Left colon (tissue), 2 donors: ENCODE results near the gene CYSTM1. TPM values are rescaled to one million over a fixed set of nuclear protein-coding genes. Genes with fewer than 3 reads are reported as not detected.
"Not testable (repeated sequence)": the region's sequence is repeated elsewhere in the genome, so short reads cannot be mapped to it uniquely, and the experiment has no call there.

Experiments
- ATAC-seq: fragments of 200-7000 bp; cut with Tn5 transposase; one replicate; pipeline ENCODE4 v1.9.1; 2020; ENCODE audit warnings: mild to moderate bottlenecking, moderate library complexity
- DNase-seq, 2 donors: peaks; one replicate each; pipeline ENCODE4 v3.0.0-alpha.2; 2020
- intact Hi-C, 2 donors: fragments of 100-400 bp; cut with DNase I in 1 of 2; cut with micrococcal nuclease in 1 of 2; formaldehyde crosslinking; loops; one replicate each; pipeline versions ENCODE4 v1.11.2 to v1.14.0; 2022; cut with DNase I, micrococcal nuclease
- total RNA-seq, 2 donors: library from RNA; stranded (reverse); fragmentation: NEBNext Ultra II Directional; extraction: Animal tissue kit (Norgen Biotek cat#: 25700); gene quantifications; one replicate each; pipeline ENCODE4 v1.2.1, GENCODE V29; 2021
- donor health status: DM: no; HTN: no; CAD: no.
- donor health status: DM: yes; HTN: yes; CAD: no.

CYSTM1 gene
- total RNA-seq, 2 donors from 2014 or later = 162 to 163 TPM

GRCh38 chr5:140192715-140193430 lies 17.9 kb downstream of the CYSTM1 start:
- no peak for DNase-seq
- intact Hi-C loops = no loop called here
- ATAC-seq = no peak

DNA sequence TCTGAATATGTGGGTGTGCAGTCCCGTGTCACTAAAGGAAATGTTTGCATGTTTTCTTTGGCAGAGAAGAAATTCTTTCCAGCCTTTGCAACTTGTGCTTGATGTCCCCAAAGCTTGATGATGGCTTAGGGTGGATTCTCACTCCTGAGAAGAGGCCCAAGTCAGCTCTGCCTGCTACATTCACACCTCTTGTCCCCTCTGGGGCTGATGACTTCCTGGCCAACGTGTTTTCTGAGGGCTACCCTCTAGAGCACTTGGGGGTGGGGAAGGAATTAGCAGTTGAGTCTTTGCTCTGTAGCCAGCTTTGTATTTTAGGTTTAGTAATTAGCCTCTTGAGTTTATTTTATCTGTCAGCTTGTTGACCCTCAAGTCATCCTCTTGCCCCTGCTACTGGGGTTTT lies 19.7 kb downstream of the CYSTM1 start:
- intact Hi-C loops = no loop called here
- DNase-seq (no peak), ATAC-seq (no peak)

- ATAC-seq (peak; percentile 31), DNase-seq (no peak)
- intact Hi-C loops = no loop called here
These were observed 21.3 kb downstream of the CYSTM1 start for GRCh38 chr5:140196115-140196814.

GRCh38 chr5:140197023-140197422 lies 22.0 kb downstream of the CYSTM1 start:
- peak; percentile 36 for ATAC-seq
- intact Hi-C loops = no loop called here
- DNase-seq = no peak

- intact Hi-C loops, ATAC-seq, DNase-seq: not testable (repeated sequence)
These were observed 23.9 kb downstream of the CYSTM1 start for GRCh38 chr5:140198915-140199314.

GRCh38 chr5:140202078-140202477 lies 27.1 kb downstream of the CYSTM1 start:
- intact Hi-C loops = no loop called here
- no peak for DNase-seq
- ATAC-seq = no peak

- intact Hi-C loops = no loop called here
- ATAC-seq (no peak), DNase-seq (no peak)
These were observed 27.6 kb downstream of the CYSTM1 start for GRCh38 chr5:140202610-140203009.

DNA sequence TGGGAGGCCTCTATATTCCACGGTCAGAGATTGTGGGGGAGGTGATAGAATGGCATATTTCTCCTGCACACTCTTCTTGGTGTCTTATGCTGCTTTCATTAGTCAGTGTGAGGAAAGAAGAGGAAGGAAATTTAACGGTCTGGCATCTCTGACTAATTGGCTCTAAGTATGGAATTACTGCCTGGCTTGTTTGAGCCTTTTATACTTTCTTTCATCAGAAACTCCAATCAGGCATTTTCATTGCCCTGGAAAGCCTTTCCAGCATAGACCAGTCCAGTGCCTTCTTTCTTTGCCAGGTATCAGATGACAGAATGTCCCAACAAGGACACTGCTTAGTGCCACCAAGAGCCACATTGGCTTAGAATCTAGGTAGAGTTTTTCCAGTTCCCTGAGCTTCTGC lies 30.2 kb downstream of the CYSTM1 start:
- DNase-seq = no peak
- no peak for ATAC-seq
- intact Hi-C loops = no loop called here

- intact Hi-C loops = no loop called here
- no peak for DNase-seq
- no peak for ATAC-seq
These were observed 31.0 kb downstream of the CYSTM1 start for GRCh38 chr5:140205952-140206351.

GRCh38 chr5:140207250-140207964 lies 32.4 kb downstream of the CYSTM1 start:
- no peak for DNase-seq
- intact Hi-C loops = no loop called here
- no peak for ATAC-seq

DNA sequence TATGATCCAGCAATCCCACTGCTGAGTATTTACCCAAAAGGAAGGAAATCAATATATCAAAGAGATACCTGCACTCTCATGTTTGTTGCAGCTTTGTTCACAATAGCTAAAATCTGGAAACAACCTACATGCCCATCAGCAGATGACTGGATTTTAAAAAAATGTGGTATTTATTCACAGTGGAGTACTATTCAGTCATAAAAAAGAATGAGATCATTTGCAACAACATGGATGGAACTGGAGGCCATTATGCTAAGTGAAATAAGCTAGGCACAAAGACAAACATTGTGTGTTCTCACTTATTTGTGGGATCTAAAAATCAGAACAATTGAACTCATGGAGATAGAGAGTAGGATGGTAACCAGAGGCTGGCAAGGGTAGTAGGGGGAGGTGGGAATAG lies 33.1 kb downstream of the CYSTM1 start:
- no peak for DNase-seq
- ATAC-seq = no peak
- intact Hi-C loops = no loop called here

GRCh38 chr5:140213370-140213983 lies 38.5 kb downstream of the CYSTM1 start:
- DNase-seq = no peak
- intact Hi-C loops = no loop called here
- no peak for ATAC-seq

DNA sequence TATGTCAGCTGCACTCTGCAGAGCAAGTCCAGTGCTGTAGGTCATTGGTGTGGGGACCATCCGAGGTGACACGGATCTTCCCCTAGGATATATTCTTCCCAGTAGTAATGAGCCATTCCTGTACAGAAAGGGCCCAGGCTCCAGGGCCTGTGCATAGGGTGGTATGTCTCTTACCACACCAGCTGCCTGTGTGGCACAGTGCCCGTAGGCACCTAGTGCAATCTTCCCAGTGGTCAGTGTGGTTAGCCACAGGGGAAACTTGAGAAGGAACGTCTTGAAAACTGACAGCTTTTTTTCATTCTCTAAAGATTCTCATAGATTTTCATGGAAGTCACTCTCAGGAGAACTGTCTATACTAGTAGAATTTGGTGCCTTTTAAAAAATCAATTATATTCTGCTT lies 39.8 kb downstream of the CYSTM1 start:
- DNase-seq = no peak
- ATAC-seq = no peak

GRCh38 chr5:140215276-140215675 lies 40.3 kb downstream of the CYSTM1 start:
- intact Hi-C loops = no loop called here
- ATAC-seq (no peak), DNase-seq (no peak)

More for the DNA sequence above, 39.8 kb downstream of the CYSTM1 start:
- intact Hi-C loops = no loop called here

- intact Hi-C loops = no loop called here
- ATAC-seq (peak; percentile 70), DNase-seq (peak in 1 of 2 donors; percentile 34)
These were observed 41.6 kb downstream of the CYSTM1 start for GRCh38 chr5:140216478-140217074.

DNA sequence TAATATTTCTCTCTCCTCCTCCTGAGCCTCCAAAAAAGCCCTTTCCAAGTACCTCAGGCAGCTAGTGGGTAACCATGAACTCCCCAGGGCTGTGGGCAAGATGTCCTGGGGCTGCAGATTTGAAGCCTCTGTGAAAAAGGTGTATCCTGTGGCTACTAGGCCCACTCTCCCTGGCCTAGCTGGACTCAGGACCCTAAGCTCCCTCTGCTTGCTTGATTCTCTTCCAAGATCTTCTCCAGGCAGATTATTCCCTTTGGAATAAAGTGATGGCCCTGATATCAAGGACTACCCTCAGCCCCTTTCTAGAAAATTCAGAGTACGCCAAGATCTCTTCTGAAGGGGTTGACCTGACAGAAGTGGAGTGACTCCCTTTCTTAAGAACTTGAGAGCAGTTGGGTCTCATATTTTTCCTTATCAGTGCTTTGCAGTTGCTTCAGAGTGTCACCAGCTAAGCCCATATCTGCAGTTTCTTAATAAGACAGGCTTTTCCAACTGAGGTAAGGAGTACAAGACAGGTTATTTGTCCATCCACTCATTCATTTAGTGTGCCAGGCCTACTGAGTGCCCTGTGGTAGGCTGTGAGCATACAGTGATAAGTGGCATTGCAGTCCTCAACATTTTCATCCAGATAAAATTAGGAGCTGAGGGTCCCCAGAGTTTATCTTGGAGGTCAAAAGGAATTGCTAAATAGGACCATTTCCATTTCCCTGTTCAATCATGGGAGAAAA lies 42.5 kb downstream of the CYSTM1 start:
- no peak for ATAC-seq
- no peak for DNase-seq
- intact Hi-C loops = no loop called here

GRCh38 chr5:140219068-140219991 lies 44.3 kb downstream of the CYSTM1 start:
- ATAC-seq = peak; percentile 75
- intact Hi-C loops = no loop called here
- peak; percentile 33 to 63 for DNase-seq
